ENCODE results near the gene RFXANK.
A peak's percentile ranks its signal among the peaks of the same experiment; 100 is the strongest.
"Not testable (repeated sequence)": the region's sequence is repeated elsewhere in the genome, so short reads cannot be mapped to it uniquely, and the experiment has no call there.

The RFXANK gene

DNA sequence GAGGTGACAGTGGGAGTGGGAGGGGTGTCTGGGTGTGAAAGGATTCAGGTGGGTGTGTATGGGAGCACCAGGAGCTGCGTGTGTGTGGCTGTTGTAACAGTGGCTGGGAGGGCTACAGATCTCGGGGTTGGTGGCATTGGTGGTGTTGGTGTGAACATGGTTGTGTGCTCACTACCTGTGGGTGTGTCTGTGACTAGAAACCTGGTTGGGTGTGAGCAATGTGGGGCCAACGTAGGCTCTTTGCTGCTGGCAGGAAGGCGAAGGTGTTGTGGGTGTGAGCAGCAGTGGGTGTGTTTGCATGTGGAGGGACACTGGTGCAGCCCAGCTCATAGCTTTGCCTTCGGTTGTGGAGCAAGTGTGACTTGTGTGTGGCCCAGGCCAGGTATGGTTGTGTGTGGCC lies 14.9 kb downstream of the RFXANK start:
- no peak for DNase-seq

DNA sequence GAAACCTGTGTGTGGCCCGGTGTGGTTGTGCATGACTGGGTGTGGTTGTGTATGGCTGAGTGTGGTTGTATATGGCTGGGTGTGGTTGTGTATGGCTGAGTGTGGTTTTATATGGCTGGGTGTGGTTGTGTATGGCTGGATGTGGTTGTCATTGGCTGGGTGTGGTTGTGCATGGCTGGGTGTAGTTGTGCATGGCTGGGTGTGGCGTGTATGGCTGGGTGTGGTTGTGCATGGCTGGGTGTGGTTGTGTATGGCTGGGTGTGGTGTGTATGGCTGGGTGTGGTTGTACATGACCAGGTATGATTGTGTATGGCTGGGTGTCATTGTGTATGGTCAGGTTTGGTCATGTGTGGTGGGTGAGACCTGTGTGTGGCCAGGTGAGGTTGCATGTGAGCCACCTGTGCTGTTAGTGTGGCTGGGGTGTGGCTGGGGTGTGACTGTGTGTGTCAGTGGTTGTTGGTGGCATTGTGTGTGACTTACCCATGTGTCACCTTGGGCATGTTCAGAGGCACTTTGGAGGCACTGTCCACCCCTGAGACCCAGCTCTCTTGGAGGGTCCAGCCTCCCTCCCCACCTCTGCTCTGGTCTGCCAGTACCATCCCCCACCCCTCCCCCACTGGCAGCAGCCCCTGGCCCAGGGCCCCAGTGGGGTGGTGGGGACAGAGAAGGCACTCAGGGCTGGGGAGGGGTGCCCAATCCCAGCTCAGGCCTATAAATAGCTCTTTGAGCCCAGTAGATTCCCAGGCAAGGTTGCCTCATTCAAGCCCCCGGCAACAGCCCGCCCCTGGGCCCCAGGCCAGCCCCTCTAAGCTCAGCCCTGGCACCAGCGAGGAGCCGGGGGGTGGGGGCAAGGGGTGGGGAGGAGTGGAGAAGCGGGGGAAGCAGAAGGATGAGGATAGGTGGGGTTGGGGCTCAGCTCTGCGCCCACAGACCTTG lies 15.8 kb downstream of the RFXANK start:
- DNase-seq: no peak

DNA sequence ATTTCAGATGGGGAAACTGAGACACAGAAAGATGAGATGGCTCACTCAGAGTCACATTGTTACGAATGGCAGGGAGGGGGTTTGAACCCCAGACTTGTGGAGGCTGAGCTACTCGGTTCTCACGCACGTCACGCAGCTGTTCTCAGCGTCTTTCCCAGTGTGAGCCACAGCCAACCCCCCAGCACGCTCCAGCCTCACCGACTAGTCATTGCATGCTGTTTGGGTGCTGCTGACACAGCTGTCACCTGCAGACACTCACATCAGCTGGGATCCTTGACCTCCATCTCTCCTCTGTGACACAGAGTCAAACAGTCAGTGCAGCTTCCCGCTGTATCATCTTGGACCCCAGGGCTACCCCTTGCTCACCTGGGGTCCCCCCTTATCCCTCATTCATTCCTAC lies 17.3 kb downstream of the RFXANK start:
- no peak for DNase-seq

DNA sequence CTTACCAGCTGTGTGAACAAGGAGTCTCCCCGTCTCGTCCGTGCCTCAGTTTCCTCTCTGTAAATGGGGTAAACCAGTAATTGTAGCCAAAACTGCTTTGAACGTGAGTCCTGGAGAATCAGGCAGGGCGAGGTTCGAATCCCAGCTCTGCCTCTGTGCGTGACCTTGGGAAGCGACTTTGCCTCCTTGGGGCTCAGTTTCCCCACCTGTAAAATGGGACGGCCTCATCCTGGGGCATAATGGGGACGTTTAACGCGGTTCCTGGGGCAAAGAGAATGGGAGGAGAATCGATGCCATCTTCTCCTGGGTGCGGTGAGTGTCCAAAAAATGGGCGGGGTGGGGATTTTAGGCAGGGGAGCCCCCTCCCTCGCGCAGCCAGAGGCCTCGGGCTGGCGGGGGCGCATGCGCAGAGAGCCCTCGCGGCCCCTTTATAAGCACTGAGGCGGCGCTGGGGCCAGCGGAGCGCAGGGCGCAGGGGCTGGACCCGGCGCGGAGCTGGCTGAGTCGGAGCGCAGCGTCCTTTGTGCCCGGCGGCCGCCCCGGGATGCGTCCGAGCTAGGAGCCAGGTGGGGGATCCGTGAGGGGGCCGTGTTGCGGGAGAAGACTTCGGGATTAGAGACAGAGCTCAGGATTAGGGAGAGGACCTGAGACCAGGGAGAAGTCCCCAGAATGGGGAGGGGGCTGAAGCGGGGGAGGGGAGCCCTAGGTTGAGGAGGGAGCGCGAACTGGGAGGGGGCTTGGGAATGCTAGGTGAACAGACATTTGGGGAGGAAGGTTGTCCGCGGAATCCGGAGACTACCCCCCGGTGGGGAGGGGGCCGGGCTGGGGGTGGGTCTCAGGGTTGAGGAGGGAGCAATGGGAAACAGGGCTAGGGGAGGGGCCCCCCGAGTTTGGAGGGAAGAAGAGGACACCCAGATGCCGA lies 19.7 kb downstream of the RFXANK start, which contains the start of gene NCAN:
Gene NCAN (plus strand): TSS at position 460 of the 922 bp plus-strand sequence. CDS start 4,996 bp downstream, outside the sequence.
- DNase-seq: no peak

DNA sequence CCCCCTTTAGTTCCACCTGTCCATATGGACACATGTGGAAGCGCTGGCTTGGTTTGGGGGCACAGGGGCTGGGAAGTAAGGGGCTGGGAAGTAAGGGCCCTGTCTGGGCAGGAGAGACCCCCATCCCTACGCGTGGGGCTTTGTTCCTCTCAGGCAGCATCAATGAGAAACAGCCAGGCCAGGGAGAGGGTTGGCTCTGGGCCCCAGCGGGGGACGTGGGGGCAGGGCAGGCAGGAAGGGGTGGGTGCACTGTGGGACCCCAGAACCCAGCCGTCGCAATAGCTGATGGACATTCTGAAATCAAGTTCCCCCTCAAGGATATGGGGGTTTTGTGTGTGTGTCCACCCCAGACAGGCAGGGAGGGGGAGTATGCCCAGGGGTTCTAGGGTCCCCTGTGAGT lies 20.9 kb downstream of the RFXANK start:
- no peak for DNase-seq

DNA sequence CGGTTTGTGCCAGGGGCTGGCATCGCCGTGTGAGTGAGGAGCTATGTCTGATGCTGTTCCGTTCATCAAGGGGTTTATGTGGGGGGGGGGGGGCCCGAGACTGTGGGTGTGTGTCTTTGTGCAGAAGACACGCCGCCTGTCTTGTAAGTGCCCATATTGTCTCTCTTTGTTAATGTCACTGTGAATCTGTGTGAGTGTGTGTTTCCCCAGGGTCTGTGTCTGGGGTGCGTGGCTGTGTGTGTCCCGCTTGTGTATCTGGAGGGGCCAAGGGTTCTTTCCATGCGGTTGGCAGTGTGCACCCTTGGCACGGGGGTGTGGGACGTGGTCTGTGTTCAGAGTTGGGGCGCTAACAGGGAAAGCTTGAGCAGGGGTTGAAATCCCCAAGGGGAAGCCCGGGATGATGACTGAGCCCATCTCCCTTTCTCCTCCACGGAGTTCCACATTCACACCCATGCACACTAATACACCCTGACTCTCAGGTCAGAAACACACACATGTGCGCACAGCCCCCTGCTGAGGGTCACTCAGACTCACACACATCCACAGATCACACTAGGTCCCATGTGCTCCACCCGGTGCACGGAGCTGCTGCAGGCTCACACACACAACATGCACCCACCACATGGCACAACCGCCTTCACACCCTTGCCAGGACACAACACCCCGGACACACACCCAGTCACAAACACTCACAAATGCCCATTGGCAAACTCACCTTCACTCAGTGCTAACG lies 21.5 kb downstream of the RFXANK start:
- no peak for DNase-seq

DNA sequence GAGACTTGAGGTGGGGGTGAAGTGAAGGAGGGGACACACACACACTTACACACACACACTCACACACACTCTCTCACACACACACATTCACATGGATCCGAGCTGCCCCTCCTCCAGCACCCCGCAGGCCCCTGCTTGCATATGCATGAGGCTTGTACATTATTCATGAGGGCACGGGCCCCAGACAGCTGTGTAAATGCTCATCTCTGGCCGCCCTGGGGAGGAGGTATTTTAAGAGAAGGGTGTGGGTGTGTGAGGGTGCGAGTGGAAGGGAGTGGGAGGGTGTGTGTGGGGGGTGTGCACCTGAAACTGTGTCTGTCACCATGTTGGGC lies 22.1 kb downstream of the RFXANK start:
- no peak for DNase-seq

DNA sequence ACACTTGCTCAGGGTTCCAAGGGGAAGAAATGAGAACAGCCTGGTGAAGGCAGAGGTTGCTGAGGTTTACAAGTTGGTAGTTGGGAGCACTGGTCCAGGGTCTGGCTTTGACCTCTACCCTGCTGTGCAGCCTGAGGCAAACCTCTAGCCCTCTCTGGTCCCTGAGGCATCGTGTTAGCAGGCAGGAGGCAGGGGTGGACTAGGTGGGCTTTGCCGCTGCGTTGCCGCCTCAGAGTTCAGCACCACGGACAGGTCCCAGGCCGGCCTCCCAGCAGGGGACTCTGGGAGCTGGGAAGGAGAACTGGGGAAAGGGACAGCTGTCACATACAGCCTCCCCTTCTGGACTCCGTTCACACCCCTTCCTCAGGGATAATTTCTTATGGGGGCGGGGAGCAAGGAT lies 22.8 kb downstream of the RFXANK start:
- peak; percentile 7 for DNase-seq

DNA sequence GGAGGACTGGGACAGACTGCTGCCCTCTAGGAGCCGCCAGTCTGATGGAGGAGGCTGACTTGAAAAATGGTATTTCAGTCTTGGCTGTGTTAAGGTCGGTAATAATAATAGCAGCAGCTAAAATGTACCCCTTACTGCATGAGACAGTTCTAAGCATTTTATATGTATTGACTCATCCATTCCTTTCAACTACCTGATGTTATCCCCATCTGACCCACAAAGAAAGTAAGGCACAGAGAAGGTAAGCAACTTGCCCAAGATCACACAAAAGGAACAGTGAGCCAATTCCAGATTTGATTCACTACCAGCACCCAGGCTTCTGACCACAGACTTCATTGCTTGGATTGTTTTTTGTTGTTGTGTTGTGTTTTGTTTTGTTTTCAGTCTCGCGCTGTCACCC lies 23.7 kb downstream of the RFXANK start:
- no peak for DNase-seq

DNA sequence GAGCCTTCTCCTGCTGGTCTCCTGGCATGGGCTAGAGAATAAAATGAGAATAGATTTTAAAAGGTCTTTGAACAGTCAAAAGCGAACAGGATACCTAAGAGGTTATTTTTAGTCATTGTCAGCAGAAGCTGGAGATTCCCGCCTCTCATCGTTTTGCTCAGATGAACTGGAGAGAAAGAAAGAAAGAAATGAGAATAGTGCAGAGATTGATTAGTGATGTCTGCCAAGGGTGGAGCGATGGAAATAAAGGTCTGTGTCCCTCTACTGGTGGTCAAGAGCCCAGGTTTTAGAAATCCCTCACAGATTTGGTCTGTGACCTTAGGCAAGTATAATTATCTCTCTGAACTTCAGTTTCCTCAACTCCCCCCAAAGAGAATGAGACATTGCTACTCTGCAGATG lies 25.0 kb downstream of the RFXANK start:
- no peak for DNase-seq

DNA sequence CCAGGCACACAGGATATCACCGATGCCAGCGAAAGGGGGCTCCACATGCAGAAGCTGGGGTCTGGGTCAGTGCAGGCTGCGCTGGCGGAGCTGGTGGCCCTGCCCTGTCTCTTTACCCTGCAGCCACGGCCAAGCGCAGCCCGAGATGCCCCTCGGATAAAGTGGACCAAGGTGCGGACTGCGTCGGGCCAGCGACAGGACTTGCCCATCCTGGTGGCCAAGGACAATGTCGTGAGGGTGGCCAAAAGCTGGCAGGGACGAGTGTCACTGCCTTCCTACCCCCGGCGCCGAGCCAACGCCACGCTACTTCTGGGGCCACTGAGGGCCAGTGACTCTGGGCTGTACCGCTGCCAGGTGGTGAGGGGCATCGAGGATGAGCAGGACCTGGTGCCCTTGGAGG lies 26.9 kb downstream of the RFXANK start:
- no peak for DNase-seq

DNA sequence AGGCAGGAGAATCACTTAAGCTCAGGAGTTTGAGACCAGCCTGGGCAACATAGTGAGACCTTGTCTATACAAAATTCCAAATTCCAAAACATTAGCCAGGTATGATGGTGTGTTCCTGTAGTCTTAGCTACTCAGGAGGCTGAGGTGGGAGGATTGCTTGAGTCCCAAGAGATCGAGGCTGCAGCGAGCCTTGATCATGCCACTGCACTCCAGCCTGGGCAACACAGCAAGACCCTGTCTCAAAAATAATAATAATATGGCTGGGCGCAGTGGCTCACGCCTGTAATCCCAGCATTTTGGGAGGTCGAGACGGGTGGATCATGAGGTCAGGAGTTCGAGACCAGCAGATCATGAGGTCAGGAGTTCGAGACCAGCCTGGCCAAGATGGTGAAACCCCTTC lies 28.9 kb downstream of the RFXANK start:
- not testable (repeated sequence) for DNase-seq

DNA sequence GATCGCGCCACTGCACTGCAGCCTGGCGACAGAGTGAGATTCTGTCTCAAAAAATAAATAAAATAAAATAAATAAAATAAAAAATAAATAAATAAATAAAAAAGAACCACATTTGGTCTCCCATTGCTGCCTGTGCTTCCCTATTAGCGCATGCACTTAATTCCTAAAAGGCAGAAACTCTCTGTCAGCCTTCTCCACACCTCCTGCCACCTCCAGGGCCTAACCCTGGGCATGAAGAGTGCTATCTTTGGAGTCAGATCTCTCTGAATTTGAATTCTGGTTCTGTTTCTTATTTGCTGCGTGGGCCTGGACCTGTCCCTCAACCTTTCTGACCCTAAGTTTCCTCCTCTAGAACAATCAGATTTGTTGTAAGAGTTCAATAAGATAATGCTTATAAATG lies 31.0 kb downstream of the RFXANK start:
- DNase-seq: no peak

DNA sequence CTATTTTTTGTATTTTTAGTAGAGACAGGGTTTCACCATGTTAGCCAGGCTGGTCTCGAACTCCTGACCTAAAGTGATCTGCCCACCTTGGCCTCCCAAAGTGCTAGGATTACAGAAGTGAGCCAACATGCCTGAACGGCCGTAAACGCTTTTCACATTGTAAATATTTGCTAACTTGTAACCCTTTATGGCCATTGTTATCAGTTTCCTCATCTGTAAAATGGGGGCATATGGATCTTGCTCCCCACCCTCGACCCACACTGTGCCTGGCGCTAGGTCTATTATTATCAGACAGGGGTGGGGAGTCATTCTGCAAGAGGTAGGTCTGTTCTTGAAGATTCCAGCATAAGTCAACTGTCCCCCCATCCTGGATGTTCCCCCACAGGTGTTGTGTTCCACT lies 31.6 kb downstream of the RFXANK start:
- no peak for DNase-seq

DNA sequence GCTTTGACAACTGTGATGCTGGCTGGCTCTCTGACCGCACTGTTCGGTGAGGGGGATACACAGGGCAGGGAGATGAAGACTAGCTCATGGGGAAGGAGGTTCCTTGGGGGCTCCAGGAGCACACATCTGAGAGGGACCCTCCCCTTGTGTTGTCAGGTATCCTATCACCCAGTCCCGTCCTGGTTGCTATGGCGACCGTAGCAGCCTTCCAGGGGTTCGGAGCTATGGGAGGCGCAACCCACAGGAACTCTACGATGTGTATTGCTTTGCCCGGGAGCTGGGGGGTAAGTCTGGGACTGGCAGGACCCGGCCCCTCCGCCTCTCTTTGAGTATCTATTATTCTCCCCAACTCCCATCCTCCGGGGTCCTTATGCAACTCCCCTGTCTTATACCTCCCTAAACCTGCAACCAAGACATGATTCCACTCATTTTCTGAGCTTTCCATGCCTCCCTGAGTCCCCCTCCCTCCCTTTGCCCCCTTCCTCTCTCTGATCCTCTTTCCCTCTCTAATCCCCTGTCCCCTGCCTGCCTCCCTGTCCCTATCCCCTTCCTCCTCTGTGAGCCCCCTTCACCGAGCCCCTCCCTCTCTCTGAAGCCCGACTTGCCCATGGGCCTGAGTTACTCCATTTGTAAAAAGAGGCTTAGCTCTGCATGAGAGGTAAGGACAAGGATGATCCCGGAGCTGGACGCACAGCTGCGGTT lies 32.2 kb downstream of the RFXANK start:
- no peak for DNase-seq

DNA sequence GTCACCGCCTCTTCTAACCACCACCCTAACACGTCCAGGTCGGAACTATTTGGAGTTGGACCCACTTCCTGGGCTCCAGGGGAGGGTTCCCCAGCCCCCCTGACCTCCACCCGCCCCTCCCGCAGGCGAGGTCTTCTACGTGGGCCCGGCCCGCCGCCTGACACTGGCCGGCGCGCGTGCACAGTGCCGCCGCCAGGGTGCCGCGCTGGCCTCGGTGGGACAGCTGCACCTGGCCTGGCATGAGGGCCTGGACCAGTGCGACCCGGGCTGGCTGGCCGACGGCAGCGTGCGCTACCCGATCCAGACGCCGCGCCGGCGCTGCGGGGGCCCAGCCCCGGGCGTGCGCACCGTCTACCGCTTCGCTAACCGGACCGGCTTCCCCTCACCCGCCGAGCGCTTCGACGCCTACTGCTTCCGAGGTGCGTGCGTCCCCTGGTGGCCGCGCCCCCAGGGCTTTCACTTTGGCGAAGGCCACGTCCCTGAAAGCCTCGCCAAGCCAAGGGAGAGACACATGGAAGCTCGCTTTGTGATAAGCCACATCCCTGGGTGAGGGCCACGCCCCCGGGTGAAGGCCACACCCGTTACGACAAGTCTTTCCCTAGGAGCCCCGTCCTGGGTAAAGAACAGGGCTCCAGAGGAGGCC lies 32.9 kb downstream of the RFXANK start:
- peak; percentile 58 for DNase-seq

DNA sequence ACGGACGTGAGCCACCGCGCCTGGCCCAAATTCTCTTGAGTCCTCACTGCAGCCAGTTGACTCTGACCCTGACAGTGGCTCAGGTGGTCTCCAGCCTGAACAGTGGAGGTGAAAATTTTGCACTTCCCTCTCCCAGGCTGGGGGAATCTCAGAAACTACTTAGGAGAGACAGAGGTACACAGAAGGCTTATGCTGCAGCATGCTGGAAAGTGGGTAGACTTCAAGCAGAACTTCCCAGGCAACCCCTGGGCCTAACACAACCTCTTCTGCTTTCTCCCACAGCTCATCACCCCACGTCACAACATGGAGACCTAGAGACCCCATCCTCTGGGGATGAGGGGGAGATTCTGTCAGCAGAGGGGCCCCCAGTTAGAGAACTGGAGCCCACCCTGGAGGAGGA lies 34.1 kb downstream of the RFXANK start:
- DNase-seq: no peak

DNA sequence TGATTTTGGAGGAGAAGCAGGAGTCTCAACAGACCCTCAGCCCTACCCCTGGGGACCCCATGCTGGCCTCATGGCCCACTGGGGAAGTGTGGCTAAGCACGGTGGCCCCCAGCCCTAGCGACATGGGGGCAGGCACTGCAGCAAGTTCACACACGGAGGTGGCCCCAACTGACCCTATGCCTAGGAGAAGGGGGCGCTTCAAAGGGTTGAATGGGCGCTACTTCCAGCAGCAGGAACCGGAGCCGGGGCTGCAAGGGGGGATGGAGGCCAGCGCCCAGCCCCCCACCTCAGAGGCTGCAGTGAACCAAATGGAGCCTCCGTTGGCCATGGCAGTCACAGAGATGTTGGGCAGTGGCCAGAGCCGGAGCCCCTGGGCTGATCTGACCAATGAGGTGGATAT lies 34.6 kb downstream of the RFXANK start:
- DNase-seq: no peak

DNA sequence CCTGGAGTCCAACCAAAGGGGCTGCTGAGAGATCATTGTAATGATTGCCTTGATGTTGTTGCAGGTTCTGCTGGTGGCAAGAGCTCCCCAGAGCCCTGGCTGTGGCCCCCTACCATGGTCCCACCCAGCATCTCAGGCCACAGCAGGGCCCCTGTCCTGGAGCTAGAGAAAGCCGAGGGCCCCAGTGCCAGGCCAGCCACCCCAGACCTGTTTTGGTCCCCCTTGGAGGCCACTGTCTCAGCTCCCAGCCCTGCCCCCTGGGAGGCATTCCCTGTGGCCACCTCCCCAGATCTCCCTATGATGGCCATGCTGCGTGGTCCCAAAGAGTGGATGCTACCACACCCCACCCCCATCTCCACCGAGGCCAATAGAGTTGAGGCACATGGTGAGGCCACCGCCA lies 35.2 kb downstream of the RFXANK start:
- DNase-seq: no peak

DNA sequence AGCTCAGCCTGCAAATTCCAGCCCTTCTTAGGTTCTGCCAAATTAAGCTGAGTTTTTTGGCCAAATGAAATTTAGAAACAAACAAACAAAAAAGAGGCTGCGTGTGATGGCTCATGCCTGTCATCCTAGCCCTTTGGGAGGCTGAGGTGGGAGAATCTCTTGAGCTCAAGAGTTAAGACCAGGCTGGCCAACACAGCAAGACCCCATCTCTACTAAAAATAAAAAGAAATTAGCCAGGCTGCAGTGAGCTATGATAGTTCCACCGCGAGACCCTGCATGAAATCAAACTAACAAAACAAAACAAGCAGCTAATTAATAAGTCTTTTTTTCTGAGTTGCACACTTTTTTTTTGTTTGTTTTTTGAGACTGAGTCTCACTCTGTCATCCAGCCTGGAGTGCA lies 37.6 kb downstream of the RFXANK start:
- no peak for DNase-seq

DNA sequence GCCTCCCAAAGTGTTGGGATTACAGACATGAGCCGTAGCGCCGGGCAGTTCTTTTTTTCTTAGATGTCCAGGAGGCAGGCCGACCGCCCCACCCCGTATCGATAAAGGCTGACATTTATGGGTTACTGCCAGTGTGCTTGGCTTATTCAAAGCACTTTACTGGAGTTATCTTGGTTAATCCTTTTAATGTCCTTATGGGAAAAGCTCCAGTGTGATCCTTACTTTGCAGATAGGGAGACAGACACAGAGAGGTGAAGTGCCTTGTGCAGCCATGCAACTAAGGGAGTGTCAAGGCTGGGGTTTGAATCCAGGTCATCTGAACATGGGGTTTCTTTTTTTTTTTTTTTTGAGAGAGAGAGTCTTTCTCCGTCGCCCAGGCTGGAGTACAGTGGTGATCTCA lies 38.9 kb downstream of the RFXANK start:
- DNase-seq: no peak

DNA sequence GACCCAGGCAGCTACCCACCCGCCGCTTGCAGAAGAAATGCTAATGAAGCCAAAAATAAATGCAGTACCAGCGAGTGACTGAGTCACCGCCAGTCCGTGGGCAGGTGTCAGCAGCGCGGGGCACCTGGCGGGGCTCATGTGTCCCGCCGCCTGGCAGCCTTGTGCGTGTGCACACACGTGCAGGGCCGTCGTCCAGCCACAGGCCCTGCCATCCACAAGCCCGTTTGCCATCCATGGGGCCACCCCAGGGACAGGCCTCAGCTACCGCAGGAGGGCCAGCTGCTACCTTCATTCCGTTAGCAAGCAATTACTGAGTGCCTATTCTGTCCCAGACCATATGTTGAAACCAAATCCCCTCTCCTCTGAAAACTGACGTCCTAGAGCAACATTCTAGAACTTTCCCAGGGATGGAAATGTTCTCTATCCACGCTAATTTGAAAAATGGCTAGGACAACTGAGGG lies 40.2 kb downstream of the RFXANK start:
- DNase-seq: no peak

All from effector CD8-positive, alpha-beta T cell (primary cell).